ENCODE data around the gene ERICH3. TPM values are rescaled to one million over a fixed set of nuclear protein-coding genes. Genes with fewer than 3 reads are reported as not detected.

Gene ERICH3
- total RNA-seq, 1 experiment from 2014 or later: not detected

GRCh38 chr1:74531796-74532195, 141.8 kb downstream of the ERICH3 start:
- Histone ChIP-seq H3K79me2 (ENCODE audit: insufficient read depth, low read length) (no peaks in the 10 kb centered on the region), H3K9me3 (ENCODE audit: control insufficient read depth, low read depth, low read length) (no peaks in the 10 kb centered on the region)
- no peaks in the 10 kb centered on the region for H3K27me3 Mint-ChIP-seq (ENCODE audit: low read depth)

More at GRCh38 chr1:74531796-74532195, 141.8 kb downstream of the ERICH3 start:
- no peaks in the 10 kb centered on the region for H3K79me1 ChIP-seq (ENCODE audit: insufficient read depth, low read depth, low read length, poor library complexity, severe bottlenecking)
- H3K23me2 ChIP-seq (ENCODE audit: insufficient read length, low read depth, low read length, poor library complexity, severe bottlenecking): no peaks in the 10 kb centered on the region
- no peak overlapping the region for H3K14ac ChIP-seq (ENCODE audit: insufficient read depth, low read length)
- H3K4me1 ChIP-seq (ENCODE audit: insufficient read depth, low read length): no peaks in the 10 kb centered on the region
- peaks cover 6% of the 10 kb centered on the region in 2 experiments; a peak in 3 of 4 replicates for H3K4me1 Mint-ChIP-seq
- H2BK5ac ChIP-seq (ENCODE audit: insufficient read length, low read length): no peak overlapping the region
- no peak overlapping the region for H3K18ac ChIP-seq (ENCODE audit: insufficient read length, low read depth, low read length)
- DNase-seq: no peak
- no peak overlapping the region for H2BK12ac ChIP-seq (ENCODE audit: insufficient read length, low read depth, low read length)
- no peak overlapping the region for H3K27ac Mint-ChIP-seq
- H4K20me1 ChIP-seq (ENCODE audit: control insufficient read depth, insufficient read depth, insufficient read length): no peaks in the 10 kb centered on the region
- H2BK120ac ChIP-seq (ENCODE audit: low read depth, low read length, poor library complexity, severe bottlenecking): no peak overlapping the region
- no peak overlapping the region for H2BK20ac ChIP-seq (ENCODE audit: low read depth, low read length, poor library complexity, severe bottlenecking)
- H4K5ac ChIP-seq (ENCODE audit: insufficient read length, low read depth, low read length): no peak overlapping the region
- no peak overlapping the region for H3K4me3 Mint-ChIP-seq
- H3K36me3 Mint-ChIP-seq (ENCODE audit: insufficient read depth in 1 of 3, low read depth in 3 of 3): no peaks in the 10 kb centered on the region
- H3K23ac ChIP-seq (ENCODE audit: insufficient read length, low read depth, low read length): no peak overlapping the region
- no peak for TF ChIP-seq CTCF (conservative IDR thresholded peaks at IDR 0.05)
- H3K4me2 ChIP-seq (ENCODE audit: insufficient read depth, insufficient read length, low read length): no peak overlapping the region
- H3K9ac ChIP-seq (ENCODE audit: extremely low read depth, insufficient read length, low read length): no peak overlapping the region
- WGBS (ENCODE audit: extremely low coverage, insufficient read length, low lambda C conversion rate): no CpG with 5 or more reads among the region's 1 CpG
- H4K8ac ChIP-seq (replicated peaks; ENCODE audit: insufficient read length, low read depth, low read length): no peak overlapping the region
- no peak overlapping the region for H2BK15ac ChIP-seq (ENCODE audit: low read depth, low read length)
- no peak overlapping the region for H2AK5ac ChIP-seq (ENCODE audit: insufficient read length, low read length)
- H4K91ac ChIP-seq (ENCODE audit: insufficient read length, low read depth, low read length): no peak overlapping the region
- H3K27ac ChIP-seq (ENCODE audit: insufficient read length, low read depth, low read length): no peak overlapping the region
- H3K4ac ChIP-seq (ENCODE audit: low read depth, low read length): no peak overlapping the region
- no peak overlapping the region for H2AFZ ChIP-seq (ENCODE audit: low read length)
- H3K56ac ChIP-seq (ENCODE audit: insufficient read length, low read depth, low read length): no peak overlapping the region
- no peak overlapping the region for H3T11ph ChIP-seq (ENCODE audit: low read length)
- no peaks in the 10 kb centered on the region; a peak in 1 of 5 replicates for H3K9me3 Mint-ChIP-seq
- no peaks in the 10 kb centered on the region for H3K27me3 ChIP-seq (ENCODE audit: insufficient read depth, low read length)

All from H9 (cell line).